Measurements from ENCODE around the gene PSD2. TPM values are rescaled to one million over a fixed set of nuclear protein-coding genes. Genes with fewer than 3 reads are reported as not detected.

The PSD2 gene
- total RNA-seq, 2 experiments from 2014 or later, result not detected

DNA sequence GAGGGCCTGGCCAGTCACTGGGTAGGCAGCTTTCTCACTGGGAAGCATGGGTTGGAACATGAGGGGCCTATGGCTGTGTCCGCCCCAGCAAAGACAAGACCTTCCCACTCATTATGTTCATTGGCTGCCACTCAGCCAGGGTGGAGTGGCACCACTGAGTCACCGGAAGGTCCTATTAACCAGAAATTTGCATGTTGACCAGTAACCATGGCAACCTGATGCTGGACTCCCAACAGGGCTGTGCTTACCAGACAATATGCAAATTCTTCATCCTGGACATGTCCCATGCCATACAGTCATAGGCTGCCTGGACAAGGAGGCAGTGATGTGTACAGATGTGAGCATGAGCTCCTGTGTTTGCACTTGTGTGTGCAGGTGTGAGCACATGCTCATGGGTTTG lies 66.7 kb downstream of the PSD2 start:
- CTCF ChIA-PET, result interaction anchor here (0.5 to 4.0 kb wide), 5 partner anchors 12 to 300 kb away, joined by 4 to 32 read pairs (median 20); no protein-coding TSS in a partner anchor
- POLR2A ChIA-PET, result interaction anchor here (0.6 kb wide), 1 partner anchor 148 kb away, joined by 10 read pairs; no protein-coding TSS in a partner anchor

DNA sequence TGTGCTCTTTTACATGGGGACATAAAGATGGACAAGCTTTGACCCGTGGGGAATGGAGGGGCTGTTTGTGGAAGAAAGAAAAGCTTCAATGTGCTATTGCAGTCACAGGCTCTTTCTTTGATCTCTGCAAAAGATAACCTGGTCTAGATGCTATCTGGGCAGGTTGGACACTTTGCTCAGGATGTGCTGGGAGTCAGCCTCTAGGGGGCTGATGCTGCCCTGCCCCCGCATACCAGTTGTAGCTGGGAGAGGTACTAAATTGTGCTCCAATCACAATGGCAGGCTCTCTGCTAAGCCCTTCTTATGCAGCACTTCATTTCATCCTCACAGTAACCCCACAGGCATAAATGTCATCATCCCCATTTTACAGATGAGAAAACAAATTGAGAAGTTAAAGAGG lies 67.2 kb downstream of the PSD2 start:
- POLR2A ChIA-PET, result interaction anchor here (0.6 kb wide), 1 partner anchor 253 kb away, joined by 3 read pairs; no protein-coding TSS in a partner anchor

DNA sequence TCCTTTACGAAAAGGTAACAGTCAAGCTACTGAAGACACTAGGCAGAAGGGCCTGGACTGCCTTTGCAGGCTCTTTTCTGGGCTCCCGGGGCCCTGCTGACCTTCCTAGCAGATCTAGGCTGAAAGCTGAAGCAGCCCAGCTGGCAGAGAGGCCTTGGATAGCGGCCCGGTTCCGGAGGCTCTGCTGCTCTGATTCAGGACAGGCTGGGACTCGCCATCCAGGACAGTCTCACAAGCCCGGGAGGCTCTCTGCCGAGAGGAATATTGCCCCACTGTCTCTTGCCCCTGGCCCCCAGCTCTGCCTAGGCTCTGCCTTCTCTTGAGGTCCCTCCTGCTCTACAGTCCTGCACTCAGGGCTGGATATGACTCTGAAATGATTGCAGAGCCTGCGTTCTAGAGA lies 67.8 kb downstream of the PSD2 start:
- POLR2A ChIA-PET, result interaction anchor here (0.6 kb wide), 1 partner anchor 252 kb away, joined by 3 read pairs; no protein-coding TSS in a partner anchor
- CTCF ChIA-PET, result interaction anchor here (1.4 to 4.0 kb wide), 5 partner anchors 13 to 105 kb away, joined by 5 to 32 read pairs (median 17); no protein-coding TSS in a partner anchor

More for the DNA sequence above, 67.2 kb downstream of the PSD2 start:
- CTCF ChIA-PET, result interaction anchor here (3.3 to 4.0 kb wide), 3 partner anchors 12 to 106 kb away, joined by 17 to 32 read pairs (median 20); no protein-coding TSS in a partner anchor

DNA sequence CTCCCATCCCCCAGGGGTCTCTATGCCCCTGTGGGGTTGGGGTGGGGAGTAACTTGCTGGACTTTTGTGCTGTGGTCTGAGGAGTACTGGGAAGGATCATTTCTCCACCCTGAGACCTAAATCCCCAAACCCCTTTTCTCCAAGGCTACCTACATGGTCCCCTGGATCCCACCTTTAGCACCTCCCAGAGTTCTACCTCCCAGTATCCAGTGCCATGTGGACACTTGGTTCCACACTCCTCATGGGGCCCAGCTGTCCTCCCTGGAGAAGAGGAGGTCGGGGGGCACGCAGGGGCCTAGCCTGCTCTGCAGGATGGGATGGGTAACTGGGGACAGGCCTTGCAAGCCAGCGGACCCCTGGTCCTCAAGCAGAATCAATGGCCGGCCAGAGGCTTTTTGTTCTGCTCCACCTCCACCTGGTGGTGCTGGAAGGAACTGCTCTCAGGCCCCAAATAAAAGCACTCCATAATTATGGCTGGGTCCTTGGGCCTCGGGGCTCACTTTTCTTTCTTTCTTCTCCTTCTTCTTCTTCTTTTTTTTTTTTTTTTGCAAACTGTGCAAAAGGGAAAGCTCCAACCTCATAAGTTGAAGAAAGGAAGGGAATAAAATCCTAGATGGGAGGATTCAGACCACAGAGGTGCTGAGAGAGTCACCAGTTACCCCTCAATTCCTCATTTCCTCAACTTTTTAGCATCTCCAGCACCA lies 68.4 kb downstream of the PSD2 start:
- CTCF ChIA-PET, result interaction anchor here (0.6 to 4.0 kb wide), 11 partner anchors 13 to 332 kb away, joined by 3 to 32 read pairs (median 5); no protein-coding TSS in a partner anchor
- POLR2A ChIA-PET, result interaction anchor here (0.6 kb wide), 1 partner anchor 80 kb away, joined by 3 read pairs; no protein-coding TSS in a partner anchor

DNA sequence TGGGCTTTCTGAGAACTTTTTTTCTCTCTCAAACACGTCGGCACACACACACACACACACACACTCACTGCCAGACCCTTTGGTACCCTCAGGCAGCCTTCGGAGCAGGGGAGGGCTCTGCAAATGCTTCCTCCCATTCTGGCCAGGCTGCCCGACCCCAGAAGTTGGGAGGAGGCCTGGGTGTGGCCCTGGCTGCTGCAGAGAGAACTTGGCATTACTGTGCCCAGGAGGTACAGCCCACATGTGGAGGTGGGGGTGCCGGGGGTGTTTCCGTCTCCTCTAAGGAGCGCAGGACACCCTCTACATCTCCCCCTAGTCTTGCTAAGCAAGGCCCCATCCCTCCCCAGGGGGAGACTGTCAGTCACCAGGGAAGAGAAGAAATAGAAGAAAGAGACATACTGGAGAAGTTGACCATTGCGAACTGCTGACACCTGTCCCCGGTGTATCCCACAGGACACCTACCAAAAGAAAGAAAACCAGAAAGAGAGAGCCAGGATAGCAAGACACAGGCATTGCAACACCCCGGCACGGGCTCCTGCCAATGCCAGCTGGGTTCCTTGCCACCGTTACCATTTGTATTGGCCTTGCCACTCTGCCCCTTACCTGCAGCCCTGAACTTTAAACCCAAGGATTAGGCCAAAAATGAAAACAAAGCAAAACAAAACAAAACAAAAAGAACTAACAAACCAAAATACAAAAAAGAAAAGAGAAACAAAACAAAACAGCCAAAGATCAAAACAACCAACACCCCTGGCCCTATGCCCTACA lies 69.3 kb downstream of the PSD2 start:
- CTCF ChIA-PET, result interaction anchor here (0.6 to 4.0 kb wide), 11 partner anchors 12 to 331 kb away, joined by 3 to 32 read pairs (median 5); no protein-coding TSS in a partner anchor
- POLR2A ChIA-PET, result interaction anchor here (0.6 kb wide), 1 partner anchor 81 kb away, joined by 3 read pairs; no protein-coding TSS in a partner anchor

DNA sequence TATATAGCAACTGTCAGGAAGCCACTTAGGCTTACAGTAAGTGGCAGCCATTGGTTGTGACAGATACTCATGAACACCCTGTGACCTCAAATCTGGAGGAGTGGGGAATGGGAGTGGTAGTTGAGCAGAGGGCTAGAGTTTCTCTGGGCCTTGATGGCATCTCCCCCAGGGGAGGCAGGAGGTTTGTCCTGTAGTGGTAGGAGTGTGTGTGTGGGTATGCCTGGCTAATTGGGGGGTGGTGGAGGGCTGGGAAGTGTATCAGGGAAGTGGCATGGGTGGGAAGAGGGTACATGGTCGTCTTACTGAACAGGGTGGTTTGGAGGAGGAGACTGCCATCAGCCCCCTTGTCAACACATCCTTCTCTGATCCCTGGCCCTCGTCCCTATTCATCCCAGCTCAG lies 71.5 kb downstream of the PSD2 start:
- ChIA-PET CTCF (interaction anchor here (0.7 kb wide), 1 partner anchor 1210 kb away, joined by 3 read pairs; no protein-coding TSS in a partner anchor), POLR2A (no interaction called here)

DNA sequence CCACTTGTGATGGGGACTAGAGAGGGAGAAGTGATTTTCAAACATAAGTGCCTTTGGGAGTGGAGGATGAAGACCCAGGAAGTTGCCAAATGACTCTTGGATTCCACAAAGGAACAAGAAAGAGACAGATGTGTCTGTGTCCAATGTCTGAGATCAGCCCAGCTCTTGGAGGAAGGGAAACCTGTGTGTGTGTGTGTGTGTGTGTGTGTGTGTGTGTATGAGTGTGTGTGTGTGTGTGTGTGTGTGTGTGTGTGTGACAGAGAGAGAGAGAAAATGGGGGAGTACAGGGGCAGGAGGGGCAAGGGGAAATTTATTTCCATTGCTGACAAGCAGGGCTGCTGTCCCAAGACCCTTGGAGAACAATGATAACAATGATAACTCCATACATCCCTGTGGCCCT lies 72.0 kb downstream of the PSD2 start:
- POLR2A ChIA-PET, result no interaction called here
- CTCF ChIA-PET, result interaction anchor here (0.7 kb wide), 1 partner anchor 1211 kb away, joined by 3 read pairs; no protein-coding TSS in a partner anchor

DNA sequence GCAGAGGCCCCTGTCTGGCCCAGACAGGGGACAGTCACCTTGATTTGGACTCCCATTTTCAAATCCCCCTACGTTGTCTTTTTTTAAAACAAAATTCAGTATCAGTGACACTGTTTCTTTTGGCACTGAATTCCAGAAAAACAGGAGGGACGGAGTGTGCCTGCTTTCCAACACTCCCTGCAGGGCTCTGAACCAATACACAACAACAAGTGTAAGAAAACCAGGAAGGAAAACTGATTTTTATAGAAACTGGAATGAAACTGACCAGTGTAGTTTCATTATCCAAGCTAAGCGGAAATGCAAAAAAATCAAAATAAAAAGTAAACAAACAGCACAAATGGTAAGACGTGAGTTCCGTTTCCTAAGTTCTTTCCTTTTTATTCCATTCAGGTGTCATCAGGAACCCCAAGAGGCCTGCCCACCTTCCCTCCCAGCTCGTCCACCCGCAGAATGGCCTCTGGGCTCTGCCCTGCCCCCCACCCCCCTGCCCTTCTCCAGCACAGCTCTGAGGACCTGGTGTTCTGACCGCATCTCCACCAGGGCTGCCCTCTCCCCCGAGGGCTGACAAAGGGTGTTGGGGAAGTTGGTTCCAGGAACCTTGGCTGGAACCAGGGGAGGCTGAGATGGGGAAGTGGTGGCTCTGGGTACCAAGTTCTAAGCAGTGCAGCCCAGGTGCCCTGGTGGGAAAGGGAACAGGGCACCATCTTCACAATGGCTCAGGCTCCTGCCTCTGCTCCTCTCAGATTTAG lies 73.6 kb downstream of the PSD2 start:
- POLR2A ChIA-PET, result no interaction called here
- CTCF ChIA-PET, result interaction anchor here (1.2 kb wide), 1 partner anchor 82 kb away, joined by 3 read pairs; no protein-coding TSS in a partner anchor

DNA sequence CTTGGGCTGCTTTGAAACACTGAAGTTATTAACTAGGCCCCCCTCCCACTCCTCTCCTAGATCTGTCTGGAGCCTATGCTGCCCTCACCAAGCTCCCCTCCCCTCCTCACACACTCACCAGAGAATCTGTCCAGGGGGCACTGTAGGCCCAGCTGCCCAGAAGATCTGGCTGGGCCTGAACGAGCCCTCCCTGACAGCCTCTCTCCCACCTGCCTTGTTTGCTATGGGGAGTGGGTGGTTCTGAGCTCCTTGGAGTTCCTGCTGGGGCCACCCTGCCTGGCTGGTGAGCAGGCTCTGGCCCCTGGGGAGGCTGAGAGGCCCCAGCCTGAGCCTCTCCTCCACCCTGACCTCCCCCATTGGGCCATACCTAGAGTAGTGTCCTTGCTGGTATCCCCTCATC lies 75.1 kb downstream of the PSD2 start:
- ChIA-PET POLR2A (no interaction called here), CTCF (interaction anchor here (0.7 to 1.2 kb wide), 2 partner anchors 11 to 83 kb away, joined by 3 read pairs; no protein-coding TSS in a partner anchor)

DNA sequence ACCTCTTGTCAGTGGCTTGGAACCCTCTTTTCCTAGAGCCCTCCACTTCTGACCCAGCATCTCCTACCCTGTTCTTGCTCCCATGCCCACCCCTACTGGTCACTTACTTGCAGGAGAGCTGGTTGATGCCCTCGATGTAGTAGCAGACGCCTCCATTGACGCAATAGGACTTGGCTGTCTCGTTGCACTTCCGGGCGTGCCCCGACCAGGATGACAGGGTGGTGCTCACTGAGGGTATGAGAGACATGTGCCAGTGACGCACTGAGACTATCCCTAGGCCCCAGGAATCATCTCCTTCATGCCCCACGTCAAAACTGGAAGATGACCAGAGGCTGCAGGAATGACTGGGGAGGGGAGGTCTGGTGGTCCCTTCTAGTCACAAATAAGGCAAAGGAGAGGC lies 76.0 kb downstream of the PSD2 start:
- CTCF ChIA-PET, result interaction anchor here (0.5 to 1.3 kb wide), 3 partner anchors 46 to 97 kb away, joined by 3 to 5 read pairs (median 3); no protein-coding TSS in a partner anchor
- POLR2A ChIA-PET, result no interaction called here

DNA sequence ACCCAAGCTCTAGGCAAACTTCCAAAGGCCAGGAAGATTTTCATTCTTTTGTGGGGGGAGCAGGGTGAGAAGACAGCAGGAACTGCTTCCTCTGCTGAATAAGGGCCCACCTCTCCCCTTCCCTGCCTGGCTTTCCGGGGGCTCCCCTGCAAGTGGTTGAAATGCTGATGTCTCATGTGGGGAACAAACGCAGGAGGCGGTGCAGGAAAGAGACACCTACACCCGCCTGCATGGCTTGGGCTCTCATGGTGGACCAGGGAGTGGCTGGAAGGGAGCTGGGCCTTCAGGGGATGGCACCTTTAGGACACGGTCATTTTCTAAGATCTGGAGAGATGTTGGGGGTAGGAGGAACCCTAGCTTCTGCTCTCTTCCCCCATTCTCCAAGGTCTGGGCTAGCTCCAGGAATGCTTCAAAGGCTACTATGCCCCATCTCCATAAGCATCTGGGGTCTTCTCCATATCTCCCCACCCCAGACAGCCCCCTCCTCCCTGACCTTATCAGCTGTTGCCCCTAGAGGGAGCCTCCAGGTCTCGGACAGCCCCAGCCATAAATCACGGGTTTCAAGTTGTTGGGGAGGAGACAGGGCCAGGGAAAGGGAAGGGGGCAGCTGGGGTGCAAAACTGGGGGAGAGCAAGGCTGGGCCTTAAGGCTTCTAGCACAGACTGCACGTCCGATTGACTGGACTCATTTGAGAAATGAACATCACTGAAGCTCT lies 76.6 kb downstream of the PSD2 start:
- CTCF ChIA-PET, result interaction anchor here (1.1 to 1.3 kb wide), 3 partner anchors 80 to 97 kb away, joined by 3 to 5 read pairs (median 3); no protein-coding TSS in a partner anchor
- POLR2A ChIA-PET, result no interaction called here

DNA sequence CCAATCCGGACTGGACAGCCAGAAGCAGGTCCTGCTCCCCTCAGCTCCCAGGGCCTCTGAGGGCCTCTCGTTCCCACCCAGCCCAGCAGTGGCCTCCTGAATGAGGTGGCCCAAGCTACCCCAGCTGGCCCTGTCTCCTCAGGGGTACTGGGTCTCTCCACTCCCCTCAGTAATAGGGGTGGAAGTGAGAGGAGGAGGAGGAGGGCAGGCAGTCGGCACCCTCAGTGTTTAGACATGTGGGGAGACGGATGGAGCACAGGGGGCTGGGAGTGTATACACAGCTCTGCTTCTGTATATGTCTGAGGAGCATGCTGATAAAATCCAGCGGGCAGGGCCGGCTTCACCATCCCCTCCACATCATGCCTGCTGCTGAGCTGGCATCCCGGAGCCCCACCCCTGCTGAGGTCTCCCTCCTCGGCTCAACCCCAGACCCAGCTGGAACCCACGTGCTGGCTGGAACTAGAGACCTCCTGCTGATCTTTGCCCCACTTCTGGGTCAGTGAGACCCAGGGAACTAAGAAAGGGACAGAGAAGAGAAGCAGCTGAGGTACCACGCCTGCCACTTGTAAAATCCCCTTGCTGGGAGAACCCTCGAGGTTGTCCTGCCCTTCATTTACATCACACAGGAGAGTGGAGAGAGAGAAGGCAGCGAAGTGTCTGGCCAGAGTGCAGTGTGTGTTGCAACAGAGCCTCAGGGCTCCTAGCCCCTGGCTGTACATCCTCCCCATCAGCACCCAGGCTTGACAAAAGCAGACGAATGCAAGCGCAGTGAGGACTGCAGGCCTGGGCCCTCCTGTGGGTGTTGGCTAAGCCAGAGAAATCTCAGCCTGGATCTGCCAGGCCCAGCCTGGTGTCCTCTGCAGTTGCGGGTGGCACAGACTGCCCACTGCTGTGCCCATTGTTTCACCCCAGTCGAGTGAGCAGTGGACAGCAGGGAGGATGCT lies 77.5 kb downstream of the PSD2 start:
- POLR2A ChIA-PET, result no interaction called here
- CTCF ChIA-PET, result interaction anchor here (1.1 to 1.3 kb wide), 2 partner anchors 81 to 86 kb away, joined by 3 read pairs; no protein-coding TSS in a partner anchor

DNA sequence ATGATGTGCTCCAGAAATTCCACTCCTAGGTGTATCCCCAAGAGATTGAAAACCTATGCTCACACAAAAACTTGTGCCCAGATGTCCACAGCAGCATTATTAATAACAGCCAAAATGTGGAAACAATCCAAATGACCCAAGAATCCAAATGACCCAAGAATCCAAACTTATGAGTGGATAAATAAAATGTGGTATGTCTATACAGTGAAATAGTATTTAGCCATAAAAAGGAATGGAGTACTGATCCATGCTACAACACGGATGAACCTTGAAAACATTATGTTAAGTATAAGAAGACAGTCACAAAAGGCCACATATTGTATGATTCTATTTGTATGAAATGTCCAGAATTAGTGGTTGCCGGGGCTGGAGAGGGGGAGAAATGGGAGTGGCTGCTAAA lies 80.3 kb downstream of the PSD2 start:
- ChIA-PET CTCF (no interaction called here), POLR2A (no interaction called here)

DNA sequence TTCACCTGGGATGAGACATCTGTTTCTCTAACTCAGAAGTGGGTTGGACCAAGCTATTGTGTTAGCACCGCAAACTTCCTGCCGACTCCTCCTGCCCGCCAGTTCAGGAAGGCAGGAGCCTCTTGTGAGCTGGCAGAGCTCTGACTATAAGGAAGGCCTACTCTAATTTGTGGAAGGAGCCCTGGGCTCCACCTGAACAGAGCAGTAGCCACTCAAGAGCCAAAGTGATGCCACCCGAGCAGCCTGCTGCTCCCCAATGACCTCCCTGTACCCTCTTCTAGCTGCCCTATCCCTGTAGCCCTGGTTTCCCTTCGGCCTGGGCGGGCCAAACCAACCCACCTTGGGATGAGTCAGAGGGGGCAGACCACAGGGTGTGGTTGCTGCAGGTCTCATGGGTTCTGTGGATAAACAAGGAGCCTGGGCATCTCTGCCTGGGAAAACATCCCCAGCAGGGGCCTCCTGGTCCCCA lies 81.6 kb downstream of the PSD2 start:
- POLR2A ChIA-PET, result no interaction called here
- CTCF ChIA-PET, result interaction anchor here (1.5 kb wide), 1 partner anchor 13 kb away, joined by 5 read pairs; no protein-coding TSS in a partner anchor

DNA sequence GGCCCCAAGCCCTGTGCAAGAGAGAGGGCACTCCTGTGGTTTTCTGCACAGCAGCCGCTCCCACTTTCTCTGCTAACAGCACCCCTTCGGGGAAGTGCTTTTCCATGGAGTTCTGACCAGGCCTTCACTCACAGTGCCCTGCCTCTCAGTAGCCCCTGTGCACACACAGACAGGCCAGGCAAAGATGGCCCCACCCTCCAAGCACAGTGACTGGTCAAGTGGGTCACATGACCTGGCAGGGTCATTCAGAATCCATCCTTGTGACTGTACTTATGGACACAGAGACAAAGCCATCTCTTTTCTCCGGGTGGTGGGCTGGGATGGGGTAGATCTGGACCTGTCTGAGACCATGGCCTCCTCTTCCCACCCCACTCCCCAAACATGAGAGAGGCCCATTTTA lies 82.5 kb downstream of the PSD2 start:
- ChIA-PET POLR2A (no interaction called here), CTCF (no interaction called here)

DNA sequence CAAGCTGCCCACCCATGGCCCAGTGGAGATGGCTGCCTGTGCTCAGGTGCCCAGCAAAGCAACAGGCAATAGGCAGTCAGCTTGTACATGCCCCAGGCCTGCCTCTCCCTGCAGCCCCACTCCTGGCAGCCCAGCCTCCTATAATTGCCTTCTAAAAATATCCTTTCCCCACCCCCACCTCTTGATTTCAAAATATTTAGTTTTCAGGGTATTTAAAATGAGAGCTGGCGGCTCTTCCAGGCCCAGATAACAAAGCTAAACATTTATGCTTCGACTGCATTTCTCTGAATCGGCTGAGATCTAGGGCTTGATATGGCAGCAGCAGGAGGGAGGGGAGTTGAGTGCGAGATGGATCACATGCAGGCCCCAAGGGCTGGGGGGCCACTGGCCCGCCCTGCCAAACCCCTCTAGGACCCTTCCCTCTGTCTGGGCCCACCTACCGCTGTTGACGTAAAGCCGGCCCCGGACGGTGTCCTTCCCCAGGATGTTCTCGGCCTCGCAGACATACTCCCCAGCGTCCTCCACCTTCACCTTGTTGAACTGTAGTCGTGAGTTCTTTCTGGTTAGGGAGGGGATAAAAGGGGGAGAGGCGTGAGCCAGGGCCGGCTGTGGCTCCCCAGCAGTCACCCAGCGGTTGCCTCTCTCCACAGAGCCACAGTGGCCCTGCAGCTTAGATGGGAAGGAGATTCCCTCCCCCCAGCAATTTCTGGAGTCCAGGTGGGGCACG lies 85.0 kb downstream of the PSD2 start:
- ChIA-PET CTCF (no interaction called here), POLR2A (no interaction called here)

Data from activated CD8-positive, alpha-beta memory T cell treated with anti-CD3 and anti-CD28 coated beads for 36 hours (primary cell).